ENCODE data around the gene MPND.

Gene MPND

GRCh38 chr19:4379383-4380253 is 36.3 kb downstream of the MPND start:
- no peak for DNase-seq (ENCODE audit: low read depth)

DNA sequence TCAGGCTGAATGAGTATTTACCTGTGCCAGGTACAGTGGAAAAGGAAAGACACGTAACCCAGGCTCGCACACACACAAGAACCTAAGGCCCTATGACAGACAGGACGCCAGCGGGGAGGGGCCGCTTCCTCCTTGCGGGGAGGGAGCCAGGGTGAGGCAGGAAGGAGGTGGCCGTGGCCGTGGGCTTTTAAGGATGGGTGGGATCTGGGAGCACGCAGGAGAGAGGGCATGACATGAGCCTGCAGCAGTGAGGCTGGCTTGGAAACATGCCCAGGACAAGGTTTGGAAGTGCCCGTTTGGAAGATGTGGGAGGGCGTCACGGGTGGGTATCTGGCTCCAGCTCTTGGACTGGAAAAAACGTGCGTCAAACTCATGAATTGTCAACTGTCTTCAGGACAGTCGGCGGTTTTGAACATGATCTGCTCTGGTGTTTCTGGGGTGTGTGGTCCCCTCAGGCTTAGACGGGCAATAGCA is 36.9 kb downstream of the MPND start:
- DNase-seq (ENCODE audit: low read depth) = no peak

GRCh38 chr19:4385291-4386040 is 42.1 kb downstream of the MPND start:
- no peak for DNase-seq (ENCODE audit: low read depth)

DNA sequence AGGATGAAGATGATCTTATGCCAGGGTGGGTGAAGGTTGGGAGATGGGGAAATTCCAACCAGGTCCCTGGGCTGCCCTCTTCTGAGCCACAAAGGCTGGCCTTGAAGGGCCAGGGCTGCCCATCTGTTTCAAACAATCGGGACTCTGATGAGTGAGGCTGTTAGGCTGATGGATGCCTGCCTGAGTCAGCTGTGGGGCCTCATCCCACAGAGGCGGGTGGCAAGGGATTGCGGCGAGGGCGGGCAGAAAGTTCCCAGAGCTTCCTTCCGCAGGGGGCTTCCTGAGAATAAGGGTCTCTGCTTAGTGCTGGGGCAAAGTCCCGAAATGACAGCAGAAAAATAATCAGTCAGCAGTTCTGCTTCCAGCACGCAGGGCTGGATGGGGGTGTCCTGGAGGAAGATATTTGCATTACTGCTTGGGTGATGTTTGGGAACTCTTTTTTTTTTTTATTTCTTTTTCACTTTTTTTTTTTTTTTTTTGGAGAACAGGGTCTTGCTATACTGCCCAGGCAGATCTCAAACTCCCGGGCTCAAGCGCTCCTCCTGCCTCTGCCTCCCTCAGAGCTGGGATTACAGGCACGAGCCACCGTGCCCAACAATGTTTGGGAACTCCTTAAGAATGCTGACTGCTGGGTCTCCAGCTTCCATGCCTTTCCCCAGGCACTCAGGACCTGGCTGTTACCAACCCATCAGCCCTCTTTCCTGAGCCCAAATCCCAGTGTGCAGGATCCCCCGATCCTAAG is 42.9 kb downstream of the MPND start:
- no peak for DNase-seq (ENCODE audit: low read depth)

- DNase-seq (ENCODE audit: low read depth) = no peak
Observed at GRCh38 chr19:4388337-4389063, 45.1 kb downstream of the MPND start.

DNA sequence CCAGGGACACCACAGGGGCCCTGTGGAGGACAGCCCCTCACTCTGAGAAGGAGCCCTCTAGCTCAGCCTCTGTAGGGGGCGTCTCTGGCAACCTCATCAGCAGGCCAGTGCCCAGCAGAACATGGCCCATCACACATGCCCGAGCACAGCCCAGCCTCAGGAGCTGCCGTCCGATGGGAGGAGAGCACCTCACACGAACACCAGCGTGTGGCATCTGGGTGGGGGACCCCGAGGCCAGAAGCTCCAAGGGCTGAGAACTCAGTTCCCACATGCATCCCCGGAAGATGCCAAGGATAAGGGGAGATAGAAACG is 45.7 kb downstream of the MPND start:
- DNase-seq (ENCODE audit: low read depth) = no peak

DNA sequence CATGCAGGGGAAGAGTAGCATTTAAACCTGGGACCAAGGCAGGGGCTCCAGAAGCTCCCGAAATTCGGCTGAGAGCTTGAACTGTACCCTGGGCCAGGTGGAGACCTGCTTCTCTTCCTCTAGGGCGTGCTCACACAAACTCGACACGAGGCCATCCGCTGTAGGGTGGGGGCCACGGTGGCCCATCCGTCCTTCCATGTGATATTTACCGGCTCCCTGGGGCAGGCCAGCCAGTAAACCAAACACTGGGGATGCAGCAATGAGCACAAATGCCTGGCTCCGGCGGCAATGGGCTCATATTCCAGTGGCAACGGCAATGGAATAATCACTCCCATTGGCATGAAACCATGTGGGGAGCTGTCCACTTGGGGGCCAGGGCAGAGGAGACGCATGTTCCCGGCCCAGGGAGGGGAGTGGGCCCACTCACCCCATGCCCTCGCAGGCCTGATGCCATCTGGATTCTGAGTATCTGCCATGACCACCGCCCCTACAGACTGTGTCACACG is 46.2 kb downstream of the MPND start:
- DNase-seq (ENCODE audit: low read depth) = no peak

GRCh38 chr19:4390017-4390566 is 46.7 kb downstream of the MPND start:
- DNase-seq (ENCODE audit: low read depth) = no peak

GRCh38 chr19:4390567-4391305 is 47.4 kb downstream of the MPND start:
- DNase-seq (ENCODE audit: low read depth) = no peak

GRCh38 chr19:4391306-4391693 is 47.9 kb downstream of the MPND start:
- no peak for DNase-seq (ENCODE audit: low read depth)

DNA sequence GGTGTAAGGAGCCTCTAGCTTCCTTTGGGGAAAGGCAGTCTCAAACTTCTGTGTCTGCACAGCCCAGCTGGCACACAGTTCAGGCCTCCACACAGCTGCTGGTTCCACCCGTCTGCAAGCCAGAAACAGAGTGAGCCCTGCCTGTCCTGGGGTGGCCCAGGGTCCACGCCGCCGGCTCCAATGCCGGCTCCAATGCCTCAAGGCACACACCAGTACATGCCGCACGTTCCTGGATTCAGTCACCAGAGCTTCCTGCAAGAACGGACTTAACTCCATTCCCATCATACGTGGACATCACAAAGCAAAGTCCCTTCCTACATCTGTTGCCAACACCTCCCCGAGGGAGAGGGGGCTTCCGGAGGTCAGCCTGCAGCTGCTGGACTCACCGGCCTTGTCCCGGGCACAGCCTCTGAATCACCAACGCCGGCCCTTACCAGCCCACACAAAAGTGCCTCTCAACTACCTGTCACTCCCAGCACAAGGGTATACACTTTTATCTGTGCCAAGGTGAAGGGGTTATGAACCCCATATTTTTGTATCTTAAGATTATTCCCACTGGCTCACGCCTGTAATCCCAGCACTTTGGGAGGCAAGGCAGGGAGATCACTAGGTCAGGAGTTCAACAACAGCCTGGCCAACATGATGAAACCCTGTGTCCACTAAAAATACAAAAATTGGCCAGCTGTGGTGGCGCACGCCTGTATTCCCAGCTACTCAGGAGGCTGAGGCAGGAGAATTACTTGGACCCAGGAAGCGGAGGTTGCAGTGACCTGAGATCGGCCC is 48.5 kb downstream of the MPND start:
- no peak for DNase-seq (ENCODE audit: low read depth)

- no peak for DNase-seq (ENCODE audit: low read depth)
Observed at GRCh38 chr19:4393947-4394590, 50.7 kb downstream of the MPND start.

DNA sequence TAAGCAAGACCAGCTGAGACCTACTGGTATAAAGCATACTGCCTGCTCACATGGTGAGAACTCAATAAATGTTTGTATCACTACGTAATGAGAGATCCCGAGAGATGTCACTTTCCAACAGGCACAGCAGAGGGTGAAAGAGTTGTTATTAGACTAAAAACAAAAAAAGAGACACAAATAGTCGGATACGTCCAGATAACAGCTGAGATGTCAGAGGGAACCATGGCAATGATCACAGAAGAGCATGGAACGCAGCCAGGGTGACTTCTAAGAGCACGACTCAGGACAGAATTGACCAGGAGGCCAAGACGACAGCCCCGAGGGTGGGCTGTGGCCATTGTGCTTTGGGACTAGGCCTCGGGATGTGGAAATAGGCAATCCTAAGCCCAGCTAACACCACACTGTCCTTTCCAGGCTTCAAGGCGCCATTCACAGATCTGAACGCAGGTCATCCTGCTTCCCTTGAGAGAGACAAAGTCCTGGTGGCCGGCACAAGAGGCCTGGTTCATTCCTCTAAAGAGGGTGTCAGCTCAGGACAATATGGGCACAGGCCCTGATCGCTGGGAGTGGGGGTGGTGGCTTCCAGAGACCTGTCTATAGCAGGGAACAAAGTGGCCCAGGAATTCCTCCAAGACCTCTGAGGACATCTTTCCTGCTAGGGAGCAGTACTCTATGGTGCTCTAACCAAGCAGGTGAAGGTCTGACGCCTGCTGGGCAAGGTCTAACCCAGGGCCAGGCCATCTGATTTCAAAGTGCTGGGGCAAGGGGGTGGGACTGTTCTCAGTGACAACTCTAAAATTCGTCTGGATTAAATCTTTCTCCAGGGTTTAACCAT is 53.8 kb downstream of the MPND start:
- DNase-seq (ENCODE audit: low read depth) = no peak

DNA sequence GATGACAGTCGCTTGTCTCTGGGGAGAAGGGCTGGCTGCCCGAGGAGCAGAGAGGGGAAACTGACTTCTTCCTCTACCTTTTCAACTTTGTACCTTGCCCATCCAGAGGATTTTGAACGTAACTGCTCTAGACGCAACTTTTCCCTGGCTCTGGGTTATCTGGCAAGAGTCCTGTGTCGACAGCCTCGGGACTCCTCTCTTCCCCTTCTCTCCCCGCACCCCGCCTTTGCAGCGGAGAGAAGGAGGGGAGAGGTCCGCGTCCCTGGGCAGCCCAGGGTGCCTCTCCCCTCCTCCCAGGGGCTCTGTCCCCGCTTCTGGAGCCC is 56.4 kb downstream of the MPND start:
- DNase-seq (ENCODE audit: low read depth) = no peak

GRCh38 chr19:4400135-4400936 is 57.0 kb downstream of the MPND start, which contains the start of gene SH3GL1:
Gene SH3GL1 (minus strand): TSS chr19:4400547. CDS start chr19:4400368, 179 bp downstream.
- DNase-seq (ENCODE audit: low read depth) = peak; percentile 82

DNA sequence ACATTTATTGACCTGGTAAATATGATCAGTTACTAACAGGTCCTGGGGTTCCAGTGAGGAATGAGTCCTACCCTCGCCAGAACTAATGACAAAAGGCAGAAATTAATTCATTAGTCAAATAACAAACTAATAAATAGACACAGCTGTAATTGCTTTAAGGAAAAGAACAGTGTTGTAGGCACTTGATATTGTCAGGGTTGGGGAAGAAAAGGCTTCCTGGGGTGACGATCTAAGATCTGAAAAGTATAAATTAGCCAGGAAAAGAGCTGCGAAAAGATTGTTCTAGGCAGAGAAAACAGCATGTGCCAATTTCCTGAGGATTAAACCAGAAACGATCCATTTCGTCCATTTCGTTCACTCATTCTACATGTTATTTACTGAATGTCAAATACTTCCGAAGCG is 58.4 kb downstream of the MPND start:
- DNase-seq (ENCODE audit: low read depth) = no peak

- DNase-seq (ENCODE audit: low read depth) = peak; percentile 96
Observed at GRCh38 chr19:4402171-4403004, 59.0 kb downstream of the MPND start, which contains the start of gene CHAF1A. Gene CHAF1A (plus strand): TSS chr19:4402640. CDS start chr19:4402763, 123 bp downstream.

Measured in stimulated activated CD8-positive, alpha-beta memory T cell treated with anti-CD3 and anti-CD28 coated beads, Interleukin-15, amount 100 ng/mL, for 1 hour (primary cell).